A172 (cell line): ENCODE measurements around the gene PLCB2. TPM values are rescaled to one million over a fixed set of nuclear protein-coding genes. Genes with fewer than 3 reads are reported as not detected.
A peak's percentile ranks its signal among the peaks of the same experiment; 100 is the strongest.

Source experiments
- DNase-seq: peaks from one replicate; pipeline ENCODE4 v3.0.0-alpha.2; 2015; ENCODE audit warnings: low spot score
- total RNA-seq: library from RNA; depleted of rRNA; stranded (reverse); fragments of >200 nt; shearing (Covaris generic); gene quantifications from 2 replicates; pipeline ENCODE4 v1.2.3, GENCODE V29; 2014

Gene PLCB2
- total RNA-seq, 1 experiment from 2014 or later = not detected

DNA sequence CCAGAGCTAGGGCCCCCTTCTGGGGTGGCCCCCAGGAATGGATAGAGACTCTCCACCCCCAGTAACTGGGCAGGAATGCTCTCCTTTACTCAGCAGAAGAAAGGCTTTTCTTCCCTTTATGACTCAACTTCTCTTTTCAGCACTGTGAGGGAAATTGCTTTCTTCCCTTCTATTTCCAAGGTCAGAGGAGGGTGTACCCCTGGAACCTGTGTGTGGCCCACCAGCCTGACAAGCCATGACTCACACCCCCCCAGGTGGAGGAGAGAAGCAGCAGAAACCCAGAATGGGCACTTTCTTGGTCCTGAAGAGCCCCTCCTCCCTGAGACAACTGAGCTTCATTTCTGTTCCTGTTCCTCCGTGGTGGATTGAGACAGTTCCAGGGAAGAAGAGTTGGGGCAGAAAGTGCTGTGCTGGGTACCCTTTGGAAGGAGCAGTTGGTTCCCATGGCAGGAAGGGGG, 22.2 kb downstream of the PLCB2 start:
- DNase-seq = no peak

DNA sequence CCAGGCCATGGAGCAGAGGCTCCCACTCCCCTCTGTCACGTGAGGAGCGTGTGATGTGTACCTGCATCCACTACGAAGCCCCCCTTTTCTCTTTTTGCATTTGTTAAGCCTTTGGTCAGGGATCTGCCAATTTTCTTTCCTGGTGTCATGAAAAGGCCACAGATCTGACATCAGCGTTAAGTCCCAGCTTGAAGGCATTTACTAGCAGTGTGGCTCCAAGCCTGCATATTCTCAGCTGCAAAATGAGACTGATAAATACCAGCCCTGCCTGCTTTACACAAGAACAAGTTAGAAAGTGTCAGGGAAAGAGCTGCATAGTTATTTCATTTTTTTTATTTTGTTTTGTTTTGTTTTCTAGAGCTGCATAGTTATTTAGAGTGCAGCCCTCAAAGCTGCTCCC, 22.6 kb downstream of the PLCB2 start:
- no peak for DNase-seq

DNA sequence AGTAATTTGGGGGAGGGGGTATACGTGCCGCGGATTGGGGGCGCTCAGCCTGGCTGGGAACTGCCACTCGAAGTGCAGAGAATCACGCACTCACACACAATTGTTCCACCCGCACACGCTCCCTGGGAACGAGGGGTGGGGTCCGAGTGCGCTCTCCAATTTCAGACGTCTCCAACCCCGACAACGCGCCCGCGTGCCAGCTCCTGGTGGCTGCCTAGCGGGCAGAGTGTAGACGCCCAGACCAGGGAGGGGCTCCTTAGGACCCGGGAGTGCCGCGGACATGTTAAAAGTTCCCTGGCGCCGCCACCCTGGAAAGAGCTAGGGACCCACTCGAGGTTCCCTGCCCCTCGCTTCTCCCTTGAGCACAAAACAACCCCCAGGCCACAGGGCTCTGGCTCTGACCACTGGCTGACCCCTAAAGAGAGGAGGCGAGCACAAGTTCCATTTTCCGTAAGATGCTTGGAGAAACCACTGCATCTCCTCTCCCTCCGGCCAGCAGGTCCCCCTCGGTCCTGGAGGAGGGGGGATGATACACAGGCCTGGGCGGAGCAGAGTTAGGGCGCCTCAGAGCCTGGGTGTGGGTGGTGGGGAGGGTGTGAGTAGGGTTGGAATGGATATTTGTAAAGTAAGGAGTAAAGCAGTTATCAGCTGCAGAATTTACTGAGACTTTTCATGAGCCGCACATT, 24.0 kb downstream of the PLCB2 start:
- DNase-seq = no peak

DNA sequence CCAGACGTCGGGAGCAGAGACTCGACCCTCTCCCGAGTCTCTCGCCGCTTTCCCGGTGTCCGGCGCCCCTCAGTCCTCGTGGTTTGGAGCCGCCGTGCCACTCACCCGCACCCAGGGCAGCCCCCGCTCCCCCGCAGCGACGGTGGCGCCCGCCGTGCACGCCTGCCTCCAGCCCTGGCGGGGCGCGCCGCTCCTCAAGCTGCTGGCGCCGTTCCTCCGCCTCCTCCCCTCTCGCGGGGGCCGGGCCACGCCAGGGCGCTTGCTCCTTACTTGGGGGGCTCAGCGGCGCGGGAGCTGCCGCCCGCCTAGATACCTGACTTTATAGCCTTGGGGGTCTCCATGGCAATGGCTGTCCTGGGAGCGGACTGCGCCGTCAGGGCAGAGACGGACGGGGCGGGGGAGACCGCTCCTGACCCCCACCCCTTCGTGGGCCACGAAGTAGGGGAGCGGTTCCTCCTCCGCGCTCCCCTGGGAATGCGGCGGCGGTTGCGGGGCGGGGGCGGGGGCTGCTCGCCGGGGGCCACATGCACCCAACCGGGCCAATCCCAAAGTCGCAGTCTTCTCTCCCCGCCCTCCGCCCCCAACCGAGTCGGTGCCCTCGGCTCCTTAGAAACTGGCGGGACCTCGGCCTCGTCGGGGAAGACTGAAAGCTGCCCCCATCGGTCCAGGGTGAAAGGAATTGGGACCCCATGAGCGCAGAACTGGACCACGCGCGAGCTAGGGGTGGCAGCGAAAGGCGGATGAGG, 24.7 kb downstream of the PLCB2 start, which contains the start of gene ANKRD63:
TSS of gene ANKRD63 (minus strand) at position 196 of the 746 bp plus-strand sequence. CDS start 478 bp downstream, outside the sequence.
- DNase-seq = no peak

DNA sequence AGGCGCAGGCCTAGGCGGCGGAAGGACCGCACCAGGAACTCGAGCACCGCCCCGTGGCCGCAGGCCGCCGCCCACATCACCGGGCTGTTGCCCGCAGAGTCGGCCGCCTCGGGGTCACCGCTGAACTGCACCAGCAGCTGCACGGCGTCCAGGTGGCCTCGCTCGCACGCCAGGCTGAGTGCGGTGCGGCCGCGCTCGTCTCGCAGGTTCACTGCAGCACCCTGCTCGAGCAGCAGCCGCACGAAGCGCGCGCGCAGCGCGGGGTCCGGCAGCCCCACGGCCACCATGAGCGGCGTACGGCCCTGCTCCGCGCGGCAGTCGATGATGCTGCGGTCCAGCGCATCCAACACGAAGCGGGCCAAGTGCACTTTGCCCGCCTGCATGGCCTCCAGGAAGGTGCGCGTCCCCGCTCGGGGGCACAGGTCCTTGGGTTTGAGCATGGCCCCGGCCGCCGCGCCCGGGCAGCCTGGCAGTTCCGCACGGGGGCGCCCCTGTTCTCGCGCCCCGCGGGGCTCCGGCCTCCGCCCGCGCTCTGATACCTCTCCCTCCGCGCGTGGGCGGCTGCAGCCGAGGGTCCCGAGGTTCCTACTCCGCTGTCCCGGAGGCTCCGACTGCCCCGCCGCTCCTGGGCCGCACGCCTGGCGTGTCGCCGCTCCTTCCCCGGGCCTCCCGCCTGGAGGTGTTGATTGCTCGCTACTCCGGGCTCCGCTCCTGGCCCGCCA, 25.4 kb downstream of the PLCB2 start:
- DNase-seq = no peak

DNA sequence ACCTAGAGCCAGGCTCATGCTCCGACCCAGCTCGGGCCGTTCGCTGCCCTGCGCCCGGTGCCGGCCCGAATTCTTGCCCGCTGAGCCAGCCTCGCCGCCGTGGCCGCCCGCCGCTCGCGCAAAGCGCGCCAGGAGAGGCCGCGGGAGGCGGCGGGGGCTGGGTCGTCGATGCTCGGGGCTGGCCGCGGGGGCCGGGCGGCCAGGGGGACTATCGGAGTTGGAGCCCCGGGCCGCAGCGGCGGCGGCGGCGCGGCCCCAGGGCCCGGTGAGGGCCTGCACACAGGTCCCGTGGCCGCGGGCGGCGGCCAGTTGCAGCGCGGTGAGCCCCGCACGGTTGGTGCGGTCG, 26.0 kb downstream of the PLCB2 start:
- no peak for DNase-seq

DNA sequence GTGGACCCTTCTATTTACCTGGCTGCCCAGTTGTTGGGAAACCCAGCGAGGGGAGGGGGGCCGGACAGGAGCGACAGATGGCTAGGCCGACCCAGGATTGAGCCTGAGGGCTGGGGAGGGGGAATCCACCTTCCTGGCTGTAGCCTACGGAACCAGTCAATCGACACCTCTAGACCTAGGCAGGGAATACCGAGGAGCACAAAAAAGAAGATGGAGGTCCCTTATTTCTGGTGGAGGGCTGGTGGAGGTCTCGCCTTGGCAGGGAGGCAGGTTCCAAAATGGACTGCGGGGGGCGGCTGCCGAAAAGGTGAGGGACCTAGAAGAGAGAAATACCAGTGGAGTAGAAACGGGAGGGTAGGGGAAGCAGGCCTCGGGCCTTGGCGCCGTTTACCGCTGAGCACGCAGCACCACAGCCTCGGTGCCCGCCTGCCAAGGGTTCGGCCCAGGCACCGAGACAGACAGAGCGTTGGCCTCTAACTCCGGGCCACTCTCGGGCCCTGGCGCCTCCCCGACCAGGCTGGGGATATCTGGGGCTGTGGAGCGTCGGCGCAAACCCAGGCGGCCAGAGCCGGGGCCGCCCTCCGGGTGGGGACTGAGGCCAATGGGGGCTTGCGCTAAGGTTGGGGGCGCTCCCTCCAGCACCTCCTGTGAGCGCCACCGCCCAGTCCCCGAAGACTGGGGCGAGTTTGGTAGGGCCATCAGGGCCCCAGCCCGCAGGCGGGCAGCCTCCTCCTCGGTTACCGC, 26.5 kb downstream of the PLCB2 start:
- no peak for DNase-seq

DNA sequence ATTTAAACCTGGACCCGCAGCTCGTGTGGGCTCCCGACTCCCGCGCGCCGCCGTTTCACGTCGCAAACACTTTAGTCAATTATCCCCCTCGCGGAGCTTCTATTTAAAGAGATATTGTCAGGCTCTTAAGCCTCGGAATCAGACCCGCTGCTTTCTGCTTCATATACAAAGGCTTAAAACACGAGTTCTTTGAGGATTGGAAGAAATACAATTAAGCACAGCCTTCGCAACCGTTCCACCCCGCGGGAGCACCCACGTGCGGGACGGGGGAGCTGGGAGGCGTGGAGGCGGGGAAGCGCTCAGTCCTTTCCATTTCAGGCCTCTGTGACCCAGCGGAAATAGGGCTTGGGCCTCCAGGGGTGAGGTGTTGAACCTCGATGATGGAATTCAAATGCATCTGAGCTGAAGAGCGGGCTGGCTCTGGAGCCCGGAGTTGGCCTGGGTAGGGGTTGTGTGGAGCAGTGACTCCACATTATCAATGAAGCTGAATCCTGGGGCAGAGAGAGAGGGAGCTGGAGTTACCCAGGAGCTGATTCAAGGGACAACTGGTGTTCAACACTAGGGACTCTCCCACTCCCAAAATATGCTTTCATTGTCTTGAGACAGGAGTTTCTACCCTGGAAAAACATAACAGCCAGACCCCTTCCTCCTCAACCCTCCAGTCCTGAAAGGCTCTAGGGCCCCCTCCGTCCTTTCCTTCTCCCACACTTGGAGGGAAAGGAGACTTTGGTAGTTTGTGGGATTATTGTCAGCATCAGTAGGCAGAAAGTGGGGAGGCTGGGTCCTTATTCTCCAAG, 27.3 kb downstream of the PLCB2 start:
- no peak for DNase-seq

DNA sequence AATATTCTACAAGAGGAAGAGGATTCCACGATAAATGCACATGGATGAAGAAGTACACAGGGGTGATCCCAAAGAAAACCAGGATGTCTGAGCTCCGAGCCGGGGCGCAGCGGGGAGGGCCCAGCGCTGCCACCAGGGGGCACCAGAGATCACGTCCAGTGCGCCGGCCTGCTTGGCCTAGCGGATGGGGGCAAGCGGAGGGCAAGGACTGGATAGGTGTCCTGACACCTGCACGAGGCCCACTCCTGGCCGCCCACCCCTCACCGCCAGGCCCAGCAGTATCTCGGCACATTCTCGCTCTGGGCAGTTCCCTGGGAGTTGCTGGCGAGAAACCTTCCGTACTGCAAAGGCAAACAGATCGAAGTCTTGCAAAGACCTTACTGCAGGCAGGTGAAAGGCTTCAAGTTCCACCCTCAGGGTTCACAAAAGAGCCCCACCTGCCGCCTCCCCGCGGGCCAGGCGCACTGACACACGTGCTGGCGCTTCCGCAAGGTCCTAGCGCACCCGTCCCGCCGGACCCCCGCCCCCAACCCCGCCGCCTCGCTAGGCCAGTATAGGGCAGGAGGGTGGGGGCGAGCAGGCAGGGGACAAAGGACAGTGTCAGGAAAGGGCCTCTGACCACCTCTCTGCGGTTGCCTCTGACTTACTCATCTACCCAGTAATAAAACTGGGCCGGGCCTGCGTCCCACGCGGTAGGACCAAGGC, 28.1 kb downstream of the PLCB2 start:
- DNase-seq = peak; percentile 38

DNA sequence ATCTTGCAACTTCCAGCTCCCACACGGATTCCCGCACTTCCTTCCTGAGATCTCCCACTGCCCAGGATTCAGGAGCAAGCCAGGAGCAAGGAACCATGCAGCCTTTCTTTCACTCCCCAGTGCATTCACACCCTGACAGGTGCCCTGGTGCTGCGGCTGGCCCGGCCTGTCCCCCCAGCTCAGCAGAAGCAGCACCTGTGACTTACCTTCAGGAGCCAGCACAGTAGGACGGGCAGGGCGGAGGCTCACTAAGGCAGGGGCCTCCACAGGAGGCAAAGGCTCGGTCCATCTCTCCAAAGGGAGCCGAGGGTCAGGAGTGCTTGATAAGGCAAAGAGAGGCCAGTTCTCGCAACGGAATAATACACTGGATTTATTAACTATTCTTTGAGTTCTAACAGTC, 29.7 kb downstream of the PLCB2 start:
- no peak for DNase-seq

DNA sequence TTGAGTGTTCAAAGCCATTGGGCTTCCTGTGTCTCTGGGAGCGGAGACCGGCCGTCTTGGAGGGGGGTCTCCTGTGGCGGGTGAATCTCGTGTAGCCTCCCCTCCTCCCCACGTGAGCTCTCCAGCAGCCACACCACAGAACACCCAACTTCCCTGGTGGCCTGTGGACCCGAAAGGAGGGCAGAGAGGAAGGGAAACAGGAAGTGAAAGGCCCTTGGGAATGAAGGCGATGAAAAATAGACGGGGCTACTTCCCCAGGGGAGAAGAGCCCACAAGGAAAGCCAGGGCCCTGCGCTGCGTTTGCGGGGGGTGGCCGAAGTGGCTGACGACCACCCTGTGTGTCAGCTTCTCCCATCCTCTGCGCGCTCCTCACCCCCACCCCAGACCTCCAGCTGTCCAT, 30.3 kb downstream of the PLCB2 start:
- no peak for DNase-seq

DNA sequence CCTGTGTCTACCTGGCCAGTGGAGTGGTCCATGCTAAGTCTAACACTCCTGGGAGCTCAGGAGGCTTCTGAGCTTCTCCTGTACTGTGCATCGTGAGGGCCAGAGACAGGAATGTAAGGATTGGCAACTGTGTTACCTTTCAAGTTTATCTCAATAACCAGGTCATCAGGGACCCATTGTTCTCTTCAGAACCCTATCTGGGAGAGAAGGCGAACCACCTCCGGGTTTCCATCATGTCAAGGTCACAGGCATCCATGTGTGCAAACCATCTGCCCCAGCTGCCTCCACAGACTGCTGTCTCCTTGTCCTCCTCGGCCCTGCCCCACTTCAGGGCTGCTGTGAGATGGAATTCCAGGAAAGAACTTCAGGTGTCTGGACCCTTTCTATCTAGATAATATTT, 30.8 kb downstream of the PLCB2 start:
- DNase-seq = no peak

DNA sequence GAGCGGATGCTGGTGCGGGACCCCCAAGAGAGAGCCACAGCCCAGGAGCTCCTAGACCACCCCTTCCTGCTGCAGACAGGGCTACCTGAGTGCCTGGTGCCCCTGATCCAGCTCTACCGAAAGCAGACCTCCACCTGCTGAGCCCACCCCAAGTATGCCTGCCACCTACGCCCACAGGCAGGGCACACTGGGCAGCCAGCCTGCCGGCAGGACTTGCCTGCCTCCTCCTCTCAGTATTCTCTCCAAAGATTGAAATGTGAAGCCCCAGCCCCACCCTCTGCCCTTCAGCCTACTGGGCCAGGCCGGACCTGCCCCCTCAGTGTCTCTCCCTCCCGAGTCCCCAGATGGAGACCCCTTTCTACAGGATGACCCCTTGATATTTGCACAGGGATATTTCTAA, 31.8 kb downstream of the PLCB2 start:
- DNase-seq = no peak

DNA sequence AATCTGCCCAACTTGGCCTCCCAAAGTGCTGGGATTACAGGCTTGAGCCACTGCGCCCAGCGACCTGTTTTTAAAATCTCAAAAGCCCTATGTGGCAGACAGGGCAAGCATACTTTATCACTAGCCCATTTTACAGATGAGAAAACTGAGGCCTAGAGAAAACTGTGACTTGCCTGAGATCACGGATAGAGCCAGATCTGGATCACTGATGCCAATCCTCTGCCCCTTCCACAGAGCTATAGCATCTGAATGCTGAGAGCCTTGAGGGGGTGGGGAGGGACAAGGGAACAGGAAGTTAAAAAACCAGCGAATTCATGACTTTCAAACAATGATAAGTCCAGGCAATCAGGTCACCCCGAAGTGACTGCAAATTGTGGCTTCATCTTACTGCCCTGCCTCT, 32.2 kb downstream of the PLCB2 start:
- no peak for DNase-seq

DNA sequence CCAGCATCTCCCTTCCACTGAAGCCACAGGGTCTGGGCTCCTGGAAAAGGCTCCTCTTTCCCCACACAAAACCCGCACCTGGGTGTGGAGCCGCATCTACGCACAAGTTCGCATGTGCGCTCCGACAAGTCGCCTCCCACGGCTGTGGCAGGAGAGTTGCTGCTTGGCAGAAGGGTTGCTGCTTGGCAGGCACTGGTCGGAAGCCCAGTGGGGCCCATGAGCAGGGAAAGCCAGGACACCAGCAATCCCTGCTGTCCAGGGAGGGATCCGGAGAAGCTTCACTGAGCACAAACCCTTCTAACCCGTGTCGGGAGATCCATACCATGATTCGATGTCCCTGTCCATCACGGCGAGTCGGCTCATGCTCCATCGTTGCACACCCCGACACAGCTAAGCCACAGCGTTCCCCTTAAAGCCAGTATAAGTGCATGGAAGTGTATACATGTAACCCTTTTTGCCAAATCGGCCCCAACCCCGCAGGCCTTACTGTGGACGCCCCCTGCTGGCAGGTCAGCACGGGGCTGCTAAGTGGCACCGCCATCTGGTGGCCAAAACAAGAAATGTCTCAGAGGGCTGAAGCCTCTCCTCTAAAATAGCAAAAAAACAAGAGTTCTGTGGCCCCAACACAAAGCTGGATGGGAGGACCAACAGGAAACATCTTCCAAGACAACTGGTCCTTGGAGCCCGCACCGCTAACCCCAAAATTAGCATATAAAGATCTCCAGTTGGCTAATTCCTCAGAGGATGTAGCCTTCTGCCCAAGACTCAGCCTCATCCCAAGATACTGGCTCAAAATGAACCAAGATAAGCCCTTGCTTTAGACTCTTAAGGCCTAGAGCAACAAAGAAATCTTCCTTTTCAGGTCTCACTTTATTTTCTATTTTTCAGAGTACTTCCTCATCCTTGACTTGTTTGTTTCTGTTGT, 33.1 kb downstream of the PLCB2 start:
- peak; percentile 67 for DNase-seq

DNA sequence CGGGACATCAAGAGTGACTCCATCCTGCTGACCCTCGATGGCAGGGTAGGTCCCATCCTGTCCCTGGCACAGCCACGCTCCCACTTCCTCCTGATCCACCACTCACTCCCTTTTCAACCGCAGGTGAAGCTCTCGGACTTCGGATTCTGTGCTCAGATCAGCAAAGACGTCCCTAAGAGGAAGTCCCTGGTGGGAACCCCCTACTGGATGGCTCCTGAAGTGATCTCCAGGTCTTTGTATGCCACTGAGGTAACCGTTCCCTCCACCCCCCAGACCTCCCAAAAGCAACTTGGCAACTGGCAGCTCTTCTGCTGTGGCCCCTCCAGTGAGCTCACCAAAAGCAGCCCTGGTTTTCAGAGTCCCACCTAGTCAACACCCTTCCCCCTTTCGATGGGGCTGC, 34.3 kb downstream of the PLCB2 start:
- no peak for DNase-seq

DNA sequence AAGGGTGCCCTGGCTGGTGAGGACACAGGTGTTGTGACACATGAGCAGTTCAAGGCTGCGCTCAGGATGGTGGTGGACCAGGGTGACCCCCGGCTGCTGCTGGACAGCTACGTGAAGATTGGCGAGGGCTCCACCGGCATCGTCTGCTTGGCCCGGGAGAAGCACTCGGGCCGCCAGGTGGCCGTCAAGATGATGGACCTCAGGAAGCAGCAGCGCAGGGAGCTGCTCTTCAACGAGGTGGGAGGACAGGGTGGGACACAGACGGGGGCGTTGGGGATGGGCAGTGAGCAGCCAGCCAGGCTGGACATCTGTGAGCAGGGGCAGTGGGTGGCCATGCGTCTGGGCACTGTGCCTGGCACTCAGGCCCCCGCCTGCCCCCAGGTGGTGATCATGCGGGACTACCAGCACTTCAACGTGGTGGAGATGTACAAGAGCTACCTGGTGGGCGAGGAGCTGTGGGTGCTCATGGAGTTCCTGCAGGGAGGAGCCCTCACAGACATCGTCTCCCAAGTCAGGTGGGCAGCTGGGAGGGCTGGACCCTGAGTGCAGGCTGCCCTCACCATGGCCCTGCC, 35.2 kb downstream of the PLCB2 start:
- no peak for DNase-seq

DNA sequence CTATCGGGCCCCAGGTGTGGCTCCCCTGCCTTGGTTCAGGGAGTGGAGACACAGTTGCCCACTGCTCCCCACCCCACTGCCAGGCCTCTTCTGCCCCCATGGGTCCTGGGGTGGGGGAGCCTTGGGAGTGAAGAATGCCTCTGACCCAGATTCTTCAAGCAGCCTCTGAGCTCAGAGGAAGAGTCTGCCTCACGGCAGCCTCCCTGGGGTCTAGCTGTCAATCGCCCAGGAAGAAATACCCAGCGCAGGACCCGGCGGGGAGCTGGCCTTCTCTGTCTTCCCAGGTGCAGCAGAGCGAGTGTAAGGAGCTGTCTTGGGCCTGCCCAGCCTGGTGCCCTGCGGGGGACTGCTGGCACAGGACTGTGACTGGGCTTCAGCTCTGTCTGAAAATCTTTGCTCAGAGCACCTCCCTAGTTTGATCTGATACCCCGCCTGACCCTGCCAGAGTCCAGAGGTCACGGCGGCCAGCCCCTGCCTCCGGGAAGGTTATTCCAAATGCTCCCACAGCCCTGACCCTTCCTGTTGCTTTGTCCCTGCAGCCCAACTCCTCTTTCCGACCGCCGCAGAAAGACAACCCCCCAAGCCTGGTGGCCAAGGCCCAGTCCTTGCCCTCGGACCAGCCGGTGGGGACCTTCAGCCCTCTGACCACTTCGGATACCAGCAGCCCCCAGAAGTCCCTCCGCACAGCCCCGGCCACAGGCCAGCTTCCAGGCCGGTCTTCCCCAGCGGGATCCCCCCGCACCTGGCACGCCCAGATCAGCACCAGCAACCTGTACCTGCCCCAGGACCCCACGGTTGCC, 35.9 kb downstream of the PLCB2 start:
- DNase-seq = no peak
